ENCODE data around the gene ZBTB20. TPM values are rescaled to one million over a fixed set of nuclear protein-coding genes. Genes with fewer than 3 reads are reported as not detected.

ZBTB20 gene
- total RNA-seq, 3 donors from 2014 or later = 62.9 to 150 (median 109) TPM

DNA sequence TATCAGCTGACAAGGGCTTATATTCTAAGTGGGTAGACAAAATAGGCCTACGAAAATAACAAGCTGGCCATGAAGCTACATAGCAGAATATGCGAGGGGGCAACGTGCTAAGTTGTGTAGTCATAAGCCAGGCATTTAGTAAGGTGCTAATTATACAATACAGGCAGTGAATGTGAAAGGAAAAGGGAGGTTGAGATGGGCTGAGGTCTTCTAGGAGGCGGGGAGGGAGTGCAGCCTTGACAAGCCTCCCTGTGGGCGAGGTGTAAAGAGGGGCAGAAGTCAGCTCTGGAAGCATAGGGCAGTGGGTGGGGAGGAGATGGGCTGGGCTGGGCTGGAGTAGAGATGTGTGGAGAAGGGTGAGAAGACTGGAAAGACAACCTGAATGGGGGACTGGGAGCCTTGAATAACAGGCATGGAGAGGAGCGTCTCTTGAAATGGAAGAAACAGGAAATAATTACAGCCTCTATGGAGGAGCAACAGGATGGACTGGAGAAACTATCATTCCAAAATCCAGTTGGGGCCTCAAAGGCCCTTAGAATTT is 852.1 kb downstream of the ZBTB20 start:
- no peaks in the 10 kb centered on the region for H3K4me1 ChIP-seq
- intact Hi-C loops (cut with DNase I; ENCODE audit: low total_unique reads) = no loop called here
- no peak overlapping the region for H3K4me3 ChIP-seq
- TF ChIP-seq POLR2AphosphoS5 (IDR thresholded peaks at IDR 0.05) (no peak), POLR2A (IDR thresholded peaks at IDR 0.05) (no peak)
- TF ChIP-seq, protein P1, sequence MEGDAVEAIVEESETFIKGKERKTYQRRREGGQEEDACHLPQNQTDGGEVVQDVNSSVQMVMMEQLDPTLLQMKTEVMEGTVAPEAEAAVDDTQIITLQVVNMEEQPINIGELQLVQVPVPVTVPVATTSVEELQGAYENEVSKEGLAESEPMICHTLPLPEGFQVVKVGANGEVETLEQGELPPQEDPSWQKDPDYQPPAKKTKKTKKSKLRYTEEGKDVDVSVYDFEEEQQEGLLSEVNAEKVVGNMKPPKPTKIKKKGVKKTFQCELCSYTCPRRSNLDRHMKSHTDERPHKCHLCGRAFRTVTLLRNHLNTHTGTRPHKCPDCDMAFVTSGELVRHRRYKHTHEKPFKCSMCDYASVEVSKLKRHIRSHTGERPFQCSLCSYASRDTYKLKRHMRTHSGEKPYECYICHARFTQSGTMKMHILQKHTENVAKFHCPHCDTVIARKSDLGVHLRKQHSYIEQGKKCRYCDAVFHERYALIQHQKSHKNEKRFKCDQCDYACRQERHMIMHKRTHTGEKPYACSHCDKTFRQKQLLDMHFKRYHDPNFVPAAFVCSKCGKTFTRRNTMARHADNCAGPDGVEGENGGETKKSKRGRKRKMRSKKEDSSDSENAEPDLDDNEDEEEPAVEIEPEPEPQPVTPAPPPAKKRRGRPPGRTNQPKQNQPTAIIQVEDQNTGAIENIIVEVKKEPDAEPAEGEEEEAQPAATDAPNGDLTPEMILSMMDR (IDR thresholded peaks at IDR 0.05) = no peak
- no peaks in the 10 kb centered on the region for H3K27me3 ChIP-seq
- no peak overlapping the region for H3K27ac ChIP-seq
- no peaks in the 10 kb centered on the region for H3K9me3 ChIP-seq
- H3K36me3 ChIP-seq = no peaks in the 10 kb centered on the region
- DNase-seq (ENCODE audit: low spot score in 2 of 2) = no peak

DNA sequence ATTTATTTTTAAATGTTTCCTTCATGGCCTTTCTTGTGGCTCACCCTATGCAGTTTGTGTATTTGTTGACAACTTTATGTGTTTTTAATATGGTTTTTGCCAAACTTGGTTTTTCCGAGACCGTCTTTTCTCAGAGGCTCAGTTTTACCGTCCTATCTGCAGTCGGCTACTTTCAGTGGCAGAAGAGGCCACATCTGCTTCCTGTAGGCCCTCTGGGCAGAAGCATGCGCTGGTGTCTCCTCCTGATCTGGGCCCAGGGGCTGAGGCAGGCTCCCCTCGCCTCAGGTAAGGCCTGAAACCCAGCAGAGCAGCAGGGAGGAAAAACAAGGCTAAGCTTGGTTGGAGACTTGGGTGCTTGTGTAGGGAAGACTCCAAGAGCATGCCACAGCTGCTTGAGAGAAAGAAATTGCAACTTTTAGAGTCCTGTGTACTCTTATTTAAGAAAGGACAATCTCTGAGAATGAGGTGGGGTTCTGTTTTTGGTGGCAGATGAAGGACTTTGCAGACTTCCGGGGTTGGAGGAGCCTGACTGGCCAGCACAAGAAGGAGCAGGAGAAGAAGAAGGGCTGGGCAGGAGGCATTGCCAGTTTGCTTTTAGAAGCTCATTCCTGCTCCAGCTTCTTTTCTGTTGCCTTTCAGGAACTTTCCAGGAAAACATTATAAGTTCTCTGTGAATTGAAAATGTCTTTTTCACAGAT is 853.1 kb downstream of the ZBTB20 start, which contains the start of gene TIGIT:
Gene TIGIT (plus strand): TSS at position 191 of the 698 bp plus-strand sequence. CDS start 34 bp downstream, at position 225.
- intact Hi-C loops (cut with DNase I; ENCODE audit: low total_unique reads) = no loop called here
- DNase-seq (ENCODE audit: low spot score in 2 of 2) = no peak
- H3K36me3 ChIP-seq = no peaks in the 10 kb centered on the region
- no peaks in the 10 kb centered on the region for H3K4me1 ChIP-seq
- TF ChIP-seq, protein P1 (IDR thresholded peaks at IDR 0.05) = no peak
- TF ChIP-seq POLR2A (IDR thresholded peaks at IDR 0.05) = no peak
- TF ChIP-seq POLR2AphosphoS5 (IDR thresholded peaks at IDR 0.05) = no peak
- no peaks in the 10 kb centered on the region for H3K27me3 ChIP-seq
- no peak within 1 kb of the TSS for H3K27ac ChIP-seq
- no peak within 1 kb of the TSS for H3K4me3 ChIP-seq
- no peaks in the 10 kb centered on the region for H3K9me3 ChIP-seq

DNA sequence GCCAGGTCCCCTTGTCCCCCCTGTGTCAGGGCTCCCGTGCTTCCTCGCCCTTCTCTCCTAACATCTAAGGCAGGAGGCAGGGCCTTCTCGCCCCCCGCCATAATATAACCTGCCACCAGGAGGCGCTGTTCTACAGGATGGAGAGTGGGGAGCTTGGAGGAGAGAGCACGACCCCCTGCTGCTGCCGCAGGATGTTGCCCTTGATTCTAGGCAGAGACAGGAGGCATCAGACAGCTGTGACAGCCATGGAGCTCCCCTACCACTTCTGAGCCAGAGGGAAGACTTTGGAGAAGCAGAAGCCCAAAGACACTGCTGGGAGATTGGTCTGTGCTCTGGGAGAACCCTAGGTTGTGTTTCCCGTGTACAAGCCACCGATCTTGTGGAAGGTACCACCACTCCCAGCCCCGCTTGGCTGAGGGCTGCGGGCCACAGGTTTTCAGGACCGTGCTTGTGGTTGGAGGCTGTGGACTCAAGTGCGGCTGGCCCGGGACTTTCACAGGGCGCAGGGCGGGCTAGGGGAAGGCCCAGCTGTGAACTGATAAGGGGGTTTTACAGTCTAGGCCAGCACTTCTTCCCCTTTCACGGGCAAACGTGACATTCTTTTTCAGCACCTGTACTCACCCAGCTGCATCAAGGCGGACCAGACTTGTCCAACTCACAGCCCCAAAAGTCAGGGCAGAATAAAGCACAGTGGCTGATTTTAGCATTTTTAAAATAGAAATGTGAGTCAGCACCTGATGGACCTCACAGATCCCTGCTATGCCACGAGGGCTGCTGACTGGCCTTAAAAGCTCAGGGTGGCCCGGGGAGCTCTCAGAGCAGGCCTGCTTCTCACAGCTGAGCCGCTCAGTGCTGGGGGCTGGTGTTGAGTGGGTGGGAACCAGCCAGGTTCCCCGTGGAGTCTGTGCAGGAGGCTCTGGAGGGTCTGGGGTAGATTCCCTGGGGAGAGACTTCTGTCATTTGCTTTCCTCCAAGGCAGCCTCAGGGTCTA is 855.9 kb downstream of the ZBTB20 start:
- Histone ChIP-seq H3K27me3 (no peaks in the 10 kb centered on the region), H3K9me3 (no peaks in the 10 kb centered on the region), H3K27ac (no peak overlapping the region), H3K36me3 (no peaks in the 10 kb centered on the region), H3K4me3 (no peak overlapping the region), H3K4me1 (no peaks in the 10 kb centered on the region)
- TF ChIP-seq, protein P1 (IDR thresholded peaks at IDR 0.05) = peak; percentile 30 to 52 (median 47)
- TF ChIP-seq POLR2AphosphoS5 (IDR thresholded peaks at IDR 0.05) = no peak
- peak in 1 of 2 donors; percentile 35 for DNase-seq (ENCODE audit: low spot score in 2 of 2)
- intact Hi-C loops (cut with DNase I; ENCODE audit: low total_unique reads) = no loop called here

DNA sequence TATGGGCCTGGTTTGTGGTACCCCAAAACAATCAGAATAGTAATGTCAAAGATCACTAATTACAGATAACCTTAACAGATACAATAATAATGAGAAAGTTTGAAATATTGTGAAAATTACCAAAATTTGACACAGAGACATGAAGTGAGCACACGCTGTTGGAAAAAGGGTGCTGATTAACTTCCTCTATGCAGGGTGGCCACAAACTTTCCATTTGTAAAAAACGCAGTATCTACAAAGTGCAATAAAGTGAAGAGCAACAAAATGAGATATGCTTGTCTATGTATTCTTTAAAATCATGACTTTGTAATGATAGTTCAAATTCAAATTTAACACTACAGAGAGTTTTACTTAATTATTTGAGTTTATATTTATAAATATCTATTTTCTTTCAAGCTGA is 860.8 kb downstream of the ZBTB20 start:
- Histone ChIP-seq H3K36me3 (no peaks in the 10 kb centered on the region), H3K4me3 (no peak overlapping the region), H3K4me1 (no peaks in the 10 kb centered on the region), H3K27ac (no peak overlapping the region), H3K27me3 (no peaks in the 10 kb centered on the region), H3K9me3 (no peaks in the 10 kb centered on the region)
- TF ChIP-seq, protein P1 (IDR thresholded peaks at IDR 0.05) = no peak
- TF ChIP-seq POLR2AphosphoS5 (IDR thresholded peaks at IDR 0.05) (no peak), POLR2A (IDR thresholded peaks at IDR 0.05) (no peak)
- intact Hi-C loops (cut with DNase I; ENCODE audit: low total_unique reads) = no loop called here
- no peak for DNase-seq (ENCODE audit: low spot score in 2 of 2)
